ENCODE measurements around the gene PRKACG. TPM values are rescaled to one million over a fixed set of nuclear protein-coding genes. Genes with fewer than 3 reads are reported as not detected.
"Not testable (repeated sequence)": the region's sequence is repeated elsewhere in the genome, so short reads cannot be mapped to it uniquely, and the experiment has no call there.

PRKACG gene
- not detected for total RNA-seq

DNA sequence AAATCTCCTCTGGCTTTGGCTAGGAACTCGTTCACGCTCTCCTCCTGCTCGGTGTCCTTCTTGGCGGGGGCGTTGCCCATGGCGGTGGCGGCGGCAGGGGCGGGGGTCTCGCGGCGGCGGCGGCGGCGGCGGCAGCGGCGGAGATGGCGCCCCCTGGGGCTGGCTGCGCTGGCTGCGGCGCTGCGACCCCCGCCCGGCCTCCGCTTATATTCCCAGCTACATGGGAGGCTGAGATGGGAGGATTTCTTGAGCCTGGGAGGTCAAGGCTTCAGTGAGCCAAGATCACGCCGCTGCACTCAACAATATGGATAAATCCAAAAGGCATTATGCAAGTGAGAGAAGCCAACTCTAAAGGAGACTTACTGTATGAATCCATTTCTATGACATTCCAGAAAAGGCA, at the start of gene PRKACG:
Gene PRKACG (minus strand): TSS at position 101 of the 400 bp plus-strand sequence. CDS start 21 bp downstream, at position 80.
- ATAC-seq (ENCODE audit: low FRiP score): no peak
- DNase-seq (ENCODE audit: low spot score): no peak
- TF ChIP-seq, protein P1, sequence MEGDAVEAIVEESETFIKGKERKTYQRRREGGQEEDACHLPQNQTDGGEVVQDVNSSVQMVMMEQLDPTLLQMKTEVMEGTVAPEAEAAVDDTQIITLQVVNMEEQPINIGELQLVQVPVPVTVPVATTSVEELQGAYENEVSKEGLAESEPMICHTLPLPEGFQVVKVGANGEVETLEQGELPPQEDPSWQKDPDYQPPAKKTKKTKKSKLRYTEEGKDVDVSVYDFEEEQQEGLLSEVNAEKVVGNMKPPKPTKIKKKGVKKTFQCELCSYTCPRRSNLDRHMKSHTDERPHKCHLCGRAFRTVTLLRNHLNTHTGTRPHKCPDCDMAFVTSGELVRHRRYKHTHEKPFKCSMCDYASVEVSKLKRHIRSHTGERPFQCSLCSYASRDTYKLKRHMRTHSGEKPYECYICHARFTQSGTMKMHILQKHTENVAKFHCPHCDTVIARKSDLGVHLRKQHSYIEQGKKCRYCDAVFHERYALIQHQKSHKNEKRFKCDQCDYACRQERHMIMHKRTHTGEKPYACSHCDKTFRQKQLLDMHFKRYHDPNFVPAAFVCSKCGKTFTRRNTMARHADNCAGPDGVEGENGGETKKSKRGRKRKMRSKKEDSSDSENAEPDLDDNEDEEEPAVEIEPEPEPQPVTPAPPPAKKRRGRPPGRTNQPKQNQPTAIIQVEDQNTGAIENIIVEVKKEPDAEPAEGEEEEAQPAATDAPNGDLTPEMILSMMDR (IDR thresholded peaks at IDR 0.05): no peak

DNA sequence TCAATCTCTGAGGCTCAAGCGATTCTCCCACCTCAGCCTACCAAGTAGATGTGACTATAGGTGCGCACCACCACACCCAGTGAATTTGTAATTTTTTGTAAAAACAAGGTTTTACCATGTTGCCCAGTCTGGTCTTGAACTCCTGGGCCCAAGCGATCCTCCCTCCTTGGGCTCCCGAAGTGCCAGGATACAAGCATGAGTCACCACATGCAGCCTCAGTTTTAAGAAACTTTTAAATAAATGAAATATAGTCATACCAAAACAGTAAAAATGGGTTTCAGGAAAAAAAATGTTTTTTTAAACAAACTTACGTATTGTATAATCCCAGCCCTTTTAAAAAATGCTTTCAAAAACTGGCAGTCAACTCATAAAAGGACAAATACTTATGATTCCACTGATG, 48.3 kb upstream of the PRKACG start:
- DNase-seq (ENCODE audit: low spot score) (no peak), ATAC-seq (ENCODE audit: low FRiP score) (no peak)
- TF ChIP-seq, protein P1 (IDR thresholded peaks at IDR 0.05): no peak

DNA sequence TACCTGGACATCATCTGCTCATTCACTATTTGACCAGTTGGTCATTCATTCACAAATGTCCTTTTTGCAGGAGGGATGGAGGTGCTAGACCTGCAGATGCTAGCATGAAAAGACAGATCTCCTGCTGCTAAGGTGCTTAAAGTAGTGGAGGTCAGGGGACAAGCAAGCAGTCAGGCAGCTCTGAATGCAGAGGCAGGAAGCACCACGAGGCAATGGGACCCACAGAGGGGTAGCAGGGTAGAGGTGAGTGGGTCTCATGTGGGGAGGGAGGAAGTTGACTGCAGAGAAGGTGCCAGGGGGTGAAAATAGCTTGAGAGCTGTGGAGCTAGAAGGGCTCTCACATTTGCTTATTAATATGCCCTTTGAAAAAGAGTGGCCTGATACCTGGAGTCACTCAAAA, 46.9 kb upstream of the PRKACG start:
- ATAC-seq (ENCODE audit: low FRiP score) (no peak), DNase-seq (ENCODE audit: low spot score) (no peak)
- TF ChIP-seq, protein P1 (IDR thresholded peaks at IDR 0.05): no peak

DNA sequence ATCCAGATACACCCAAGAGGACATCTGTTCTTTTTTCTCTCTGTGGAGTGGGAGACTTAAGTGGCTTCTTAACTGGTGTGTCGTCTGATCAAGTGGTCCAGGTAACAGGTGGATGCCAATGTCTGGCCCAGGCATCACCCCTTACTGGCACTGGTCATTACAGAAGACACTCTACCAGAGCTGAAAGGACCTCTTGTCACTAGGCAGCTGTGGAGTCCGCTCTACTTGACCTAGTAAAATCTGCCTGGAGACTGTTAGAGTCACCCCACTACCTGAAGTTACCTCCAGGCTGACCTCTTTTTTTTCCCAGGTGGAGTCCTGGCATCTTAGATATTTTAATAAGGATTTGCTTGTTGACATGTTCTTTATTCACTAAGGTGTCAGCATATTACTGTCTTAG, 44.2 kb upstream of the PRKACG start:
- ATAC-seq (ENCODE audit: low FRiP score) (no peak), DNase-seq (ENCODE audit: low spot score) (no peak)
- TF ChIP-seq, protein P1 (IDR thresholded peaks at IDR 0.05): no peak

DNA sequence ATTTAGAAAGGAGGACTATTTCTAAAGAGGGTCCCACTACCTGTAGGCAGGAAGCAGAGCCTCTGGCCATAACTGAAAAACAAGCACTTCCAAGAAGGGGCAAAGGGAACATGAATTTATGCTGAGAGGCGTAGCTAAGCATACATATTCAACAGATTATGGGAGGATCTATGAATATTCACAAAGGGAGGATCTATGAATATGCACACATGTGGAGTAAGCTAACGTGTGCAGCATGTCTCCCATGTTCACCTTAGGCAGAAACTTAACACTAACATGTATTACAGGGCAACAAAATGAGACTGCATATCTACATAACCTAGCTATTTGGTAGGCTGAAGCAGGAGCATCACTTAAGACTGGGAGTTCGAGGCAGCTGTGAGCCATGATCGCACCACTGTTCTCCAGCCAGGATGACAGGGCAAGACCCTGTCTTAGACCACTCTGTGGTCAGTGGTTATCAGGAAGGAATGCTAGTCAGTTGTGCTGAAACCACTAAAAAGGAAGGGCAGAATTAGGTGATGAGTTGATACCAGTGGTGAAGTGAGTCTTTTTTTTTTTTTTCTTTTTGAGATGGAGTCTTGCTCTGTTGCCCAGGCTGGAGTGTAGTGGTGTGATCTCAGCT, 42.4 kb upstream of the PRKACG start:
- TF ChIP-seq, protein P1 (IDR thresholded peaks at IDR 0.05): no peak
- ATAC-seq (ENCODE audit: low FRiP score) (no peak), DNase-seq (ENCODE audit: low spot score) (no peak)

DNA sequence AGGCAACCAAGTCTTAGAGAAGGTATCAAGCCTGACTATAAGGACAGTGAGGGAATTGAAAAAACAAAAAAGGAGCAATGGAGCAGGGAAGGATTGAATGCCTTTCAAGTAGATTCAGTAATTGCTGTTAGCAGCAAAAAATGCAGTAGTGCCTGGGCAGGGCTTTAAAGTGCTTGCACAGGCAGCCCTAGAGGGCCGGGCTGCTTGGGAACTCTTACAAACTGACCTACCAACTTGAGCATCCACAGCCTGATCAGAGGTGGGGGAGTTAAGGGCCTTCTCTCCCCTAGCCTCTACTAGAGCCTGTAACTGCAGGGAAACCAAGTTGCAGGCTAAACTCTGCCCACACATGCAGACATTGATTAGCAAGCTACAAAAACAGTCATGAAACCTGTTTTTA, 41.1 kb upstream of the PRKACG start:
- no peak for DNase-seq (ENCODE audit: low spot score)
- TF ChIP-seq, protein P1 (IDR thresholded peaks at IDR 0.05): no peak
- no peak for ATAC-seq (ENCODE audit: low FRiP score)

DNA sequence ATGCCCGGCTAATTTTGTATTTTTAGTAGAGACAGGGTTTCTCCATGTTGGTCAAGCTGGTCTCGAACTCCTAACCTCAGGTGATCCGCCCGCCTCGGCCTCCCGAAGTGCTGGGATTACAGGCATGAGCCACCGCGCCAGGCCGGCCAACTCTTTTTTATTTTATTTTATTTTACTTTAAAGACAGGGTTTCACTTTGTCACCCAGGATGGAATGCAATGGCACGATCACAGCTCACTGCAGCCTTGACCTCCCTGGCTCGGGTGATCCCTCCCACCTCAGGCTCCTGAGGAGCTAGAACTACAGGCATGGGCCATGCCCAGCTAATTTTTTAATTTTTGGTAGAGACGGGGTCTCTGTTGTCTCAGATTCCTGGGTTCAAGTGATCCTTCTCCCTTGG, 37.0 kb upstream of the PRKACG start:
- not testable (repeated sequence) for ATAC-seq (ENCODE audit: low FRiP score); DNase-seq (ENCODE audit: low spot score)
